BLaER1 (cell line): ENCODE data around the gene FRMD3.

ENCODE experiments used
- H3K27ac ChIP-seq: shearing (Covaris generic); formaldehyde crosslinking; 2 replicates; pipeline ENCODE4 v1.8.1; 2022
- H3K27me3 ChIP-seq: shearing (Covaris generic); formaldehyde crosslinking; 2 replicates; pipeline ENCODE4 v1.8.1; 2022
- H3K36me3 ChIP-seq: shearing (Covaris generic); formaldehyde crosslinking; 2 replicates; pipeline ENCODE4 v1.8.1; 2022
- H3K4me1 ChIP-seq: shearing (Covaris generic); formaldehyde crosslinking; 2 replicates; pipeline ENCODE4 v1.8.1; 2022
- H3K4me2 ChIP-seq: shearing (Covaris generic); formaldehyde crosslinking; 2 replicates; pipeline ENCODE4 v1.8.1; 2022
- H3K4me3 ChIP-seq: shearing (Covaris generic); formaldehyde crosslinking; 2 replicates; pipeline ENCODE4 v1.8.1; 2022
- H3K9ac ChIP-seq: shearing (Covaris generic); formaldehyde crosslinking; 2 replicates; pipeline ENCODE4 v1.8.1; 2022
- H3K9me3 ChIP-seq: shearing (Covaris generic); formaldehyde crosslinking; 2 replicates; pipeline ENCODE4 v1.8.1; 2022
- H4K20me1 ChIP-seq: shearing (Covaris generic); formaldehyde crosslinking; 2 replicates; pipeline ENCODE4 v1.8.1; 2022
- Cebpa-rat ChIP-seq: shearing (Covaris generic); IDR thresholded peaks from 2 replicates; pipeline ENCODE4 v1.8.1; 2022

FRMD3 gene

DNA sequence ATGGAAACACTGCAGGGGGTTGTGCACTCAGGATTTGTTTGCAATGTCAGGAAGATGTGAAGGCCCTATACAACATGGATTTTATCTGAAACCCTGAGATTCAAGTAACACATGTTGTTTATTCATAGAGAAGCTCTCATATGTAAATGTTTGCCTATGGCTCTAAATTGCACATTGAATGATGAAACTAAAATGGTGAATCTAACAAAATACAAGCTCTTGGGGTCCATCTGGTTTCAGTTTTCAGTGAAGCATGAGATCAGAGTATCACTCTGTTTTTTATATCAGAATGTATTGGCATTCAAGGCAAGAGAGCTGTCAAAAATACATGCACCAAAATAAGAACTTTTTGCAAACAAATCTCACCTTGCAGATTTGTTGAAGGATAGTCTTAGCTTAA is 19.6 kb upstream of the FRMD3 start:
- Histone ChIP-seq H3K36me3 (no peaks in the 10 kb centered on the region), H3K9ac (no peak overlapping the region), H3K27ac (no peak overlapping the region), H3K27me3 (no peaks in the 10 kb centered on the region), H4K20me1 (no peaks in the 10 kb centered on the region), H3K4me3 (no peak overlapping the region), H3K9me3 (peaks cover 9% of the 10 kb centered on the region), H3K4me2 (no peak overlapping the region), H3K4me1 (no peaks in the 10 kb centered on the region)
- no peak for TF ChIP-seq Cebpa-rat

GRCh38 chr9:83557317-83557716 is 19.1 kb upstream of the FRMD3 start:
- Histone ChIP-seq H3K4me1 (no peaks in the 10 kb centered on the region), H3K27ac (no peak overlapping the region), H3K27me3 (no peaks in the 10 kb centered on the region), H3K4me3 (no peak overlapping the region), H3K4me2 (no peak overlapping the region), H3K9me3 (peaks cover 9% of the 10 kb centered on the region), H3K36me3 (no peaks in the 10 kb centered on the region), H4K20me1 (no peaks in the 10 kb centered on the region), H3K9ac (no peak overlapping the region)
- no peak for TF ChIP-seq Cebpa-rat

DNA sequence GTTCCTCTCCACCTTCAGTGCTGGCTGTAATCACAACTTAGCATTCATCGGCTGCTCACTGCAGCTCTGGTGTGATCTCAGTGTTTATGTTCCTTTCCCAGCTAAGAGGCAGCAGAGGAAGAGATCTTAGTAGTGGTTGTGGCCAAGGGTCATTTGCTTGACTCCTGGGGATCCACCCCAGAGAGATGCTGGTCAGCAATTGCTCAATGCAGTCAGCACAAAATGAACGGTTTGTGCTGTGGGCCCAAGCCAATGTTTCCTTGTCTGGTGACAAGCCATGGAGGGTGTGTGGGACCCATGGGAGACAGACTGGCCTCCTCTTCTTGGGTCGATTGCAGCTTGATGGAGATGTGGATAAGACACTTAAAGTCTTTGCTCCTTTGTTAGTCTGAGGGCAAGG is 16.1 kb upstream of the FRMD3 start:
- H3K27me3 ChIP-seq, result no peaks in the 10 kb centered on the region
- H3K4me2 ChIP-seq, result no peak overlapping the region
- peaks cover 18% of the 10 kb centered on the region for H3K9me3 ChIP-seq
- no peak for TF ChIP-seq Cebpa-rat
- H3K9ac ChIP-seq, result no peak overlapping the region
- no peaks in the 10 kb centered on the region for H3K4me1 ChIP-seq
- H4K20me1 ChIP-seq, result no peaks in the 10 kb centered on the region
- no peaks in the 10 kb centered on the region for H3K36me3 ChIP-seq
- no peak overlapping the region for H3K4me3 ChIP-seq
- H3K27ac ChIP-seq, result no peak overlapping the region

GRCh38 chr9:83544002-83544698 is 5.9 kb upstream of the FRMD3 start:
- peaks cover 15% of the 10 kb centered on the region for H3K9me3 ChIP-seq
- no peaks in the 10 kb centered on the region for H3K36me3 ChIP-seq
- no peak overlapping the region for H3K9ac ChIP-seq
- no peak overlapping the region for H3K27ac ChIP-seq
- TF ChIP-seq Cebpa-rat, result no peak
- no peaks in the 10 kb centered on the region for H3K4me1 ChIP-seq
- H3K27me3 ChIP-seq, result no peaks in the 10 kb centered on the region
- no peak overlapping the region for H3K4me2 ChIP-seq
- H3K4me3 ChIP-seq, result no peak overlapping the region
- H4K20me1 ChIP-seq, result no peaks in the 10 kb centered on the region

DNA sequence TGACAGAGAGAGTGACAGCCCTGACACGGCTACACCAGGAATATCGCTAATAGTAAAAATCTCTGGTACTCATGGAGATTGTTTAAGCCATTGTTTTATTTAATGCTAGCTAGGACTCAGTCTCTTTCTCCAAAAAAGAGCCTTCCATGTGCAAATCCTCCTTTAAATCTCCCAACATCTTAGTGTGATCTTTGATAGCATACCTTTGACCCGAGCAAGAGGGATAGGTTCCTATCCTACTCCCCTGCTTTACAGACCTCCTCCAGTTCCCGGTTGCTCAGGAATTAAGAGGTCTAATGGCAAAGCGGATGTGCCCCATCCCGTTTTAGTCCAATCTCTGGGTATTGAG is 663 bp upstream of the FRMD3 start:
- H3K36me3 ChIP-seq, result no peaks in the 10 kb centered on the region
- H3K27me3 ChIP-seq, result no peaks in the 10 kb centered on the region
- no peaks in the 10 kb centered on the region for H3K4me1 ChIP-seq
- H3K9me3 ChIP-seq, result peaks cover 25% of the 10 kb centered on the region
- H3K4me3 ChIP-seq, result no peak overlapping the region
- H3K9ac ChIP-seq, result no peak overlapping the region
- no peak overlapping the region for H3K4me2 ChIP-seq
- no peak for TF ChIP-seq Cebpa-rat
- H3K27ac ChIP-seq, result no peak overlapping the region
- H4K20me1 ChIP-seq, result no peaks in the 10 kb centered on the region

DNA sequence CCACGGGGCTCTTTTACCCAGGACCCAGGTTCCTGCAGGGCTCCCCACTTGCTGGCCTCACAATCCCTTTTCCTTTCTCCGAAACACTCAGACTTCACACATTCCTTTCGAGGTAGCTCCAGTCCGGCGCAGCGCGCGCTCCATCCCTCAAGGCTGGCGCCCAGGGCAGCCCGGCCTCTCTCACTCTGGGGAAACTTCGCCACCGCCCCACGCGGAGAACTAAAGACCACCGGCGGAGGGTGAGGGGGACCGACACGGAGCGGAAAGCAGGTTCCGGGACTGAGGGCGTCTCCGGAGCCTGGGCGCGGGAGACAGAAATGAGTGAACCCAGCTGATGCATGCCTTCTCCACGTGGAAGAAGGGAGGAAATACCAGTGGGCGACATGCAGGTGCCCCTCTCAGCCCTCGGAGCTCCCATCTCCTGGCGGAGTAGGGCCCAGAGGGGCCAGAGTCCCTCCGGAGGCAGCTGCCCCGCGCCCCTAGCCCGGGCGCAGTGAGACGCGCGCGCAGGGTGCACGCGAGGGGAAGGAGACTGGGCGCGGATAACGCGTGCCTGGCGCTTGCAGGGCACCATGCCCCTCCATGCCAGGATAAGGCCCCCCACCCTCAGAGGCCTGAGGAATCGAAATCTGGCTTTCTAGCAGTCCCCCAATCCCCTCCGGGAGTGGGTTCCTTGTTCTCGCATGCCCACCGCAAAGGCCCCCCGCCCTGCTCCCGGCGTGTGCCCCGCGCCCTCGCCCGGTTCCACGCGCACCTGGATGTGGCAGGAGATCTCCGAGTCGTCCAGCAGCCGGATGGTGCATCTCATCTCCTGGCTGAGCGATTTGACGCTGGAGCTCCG is 650 bp downstream of the FRMD3 start:
- Histone ChIP-seq H3K27me3 (no peaks in the 10 kb centered on the region), H3K27ac (no peak overlapping the region), H3K9me3 (peaks cover 25% of the 10 kb centered on the region), H3K36me3 (no peaks in the 10 kb centered on the region), H3K4me1 (no peaks in the 10 kb centered on the region), H3K4me3 (no peak overlapping the region), H4K20me1 (no peaks in the 10 kb centered on the region), H3K4me2 (no peak overlapping the region), H3K9ac (no peak overlapping the region)
- no peak for TF ChIP-seq Cebpa-rat

DNA sequence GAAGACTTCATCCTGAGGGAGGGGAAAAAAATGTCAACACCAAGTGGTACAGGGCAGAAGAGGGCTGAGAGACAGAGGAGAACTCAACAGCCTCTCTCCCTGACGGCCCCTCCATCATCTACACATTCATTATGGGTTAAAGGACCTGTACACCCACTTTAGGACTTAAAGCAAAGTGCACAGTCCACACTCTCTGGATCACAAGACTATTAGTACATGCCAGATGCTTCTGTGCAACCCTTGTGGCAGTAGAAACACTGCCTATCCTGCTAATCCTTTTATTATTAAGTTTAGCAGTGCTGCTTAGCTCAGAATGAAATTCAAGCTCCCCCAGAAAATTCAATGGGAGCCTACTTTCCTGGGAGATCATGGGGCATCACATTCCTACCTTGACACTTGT is 1.9 kb downstream of the FRMD3 start:
- H4K20me1 ChIP-seq, result no peaks in the 10 kb centered on the region
- H3K27ac ChIP-seq, result no peak overlapping the region
- no peak overlapping the region for H3K4me2 ChIP-seq
- no peaks in the 10 kb centered on the region for H3K36me3 ChIP-seq
- no peak overlapping the region for H3K9ac ChIP-seq
- no peak for TF ChIP-seq Cebpa-rat
- H3K4me1 ChIP-seq, result no peaks in the 10 kb centered on the region
- H3K27me3 ChIP-seq, result no peaks in the 10 kb centered on the region
- peaks cover 25% of the 10 kb centered on the region for H3K9me3 ChIP-seq
- H3K4me3 ChIP-seq, result no peak overlapping the region

DNA sequence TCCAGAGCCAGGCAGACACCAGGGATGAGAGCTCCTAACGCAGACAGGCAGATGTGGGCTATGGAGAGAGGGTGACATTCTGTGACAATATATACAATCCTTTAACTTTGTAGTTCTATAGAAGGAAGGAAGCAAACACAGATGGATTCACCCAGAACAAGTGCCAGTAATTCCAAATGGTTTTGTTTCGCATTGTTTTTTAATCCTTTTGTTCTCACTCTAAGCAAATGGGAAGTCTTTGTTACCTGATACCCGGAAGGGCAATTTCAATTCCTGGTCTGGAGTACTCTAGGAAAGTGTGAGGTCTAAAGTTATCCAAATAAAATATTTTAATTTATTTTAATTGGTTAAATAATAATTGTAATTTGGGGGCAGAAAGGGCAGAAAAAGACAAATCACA is 2.5 kb downstream of the FRMD3 start:
- H3K9ac ChIP-seq, result no peak overlapping the region
- no peaks in the 10 kb centered on the region for H4K20me1 ChIP-seq
- TF ChIP-seq Cebpa-rat, result no peak

GRCh38 chr9:83533296-83533695 is 4.9 kb downstream of the FRMD3 start:
- H3K36me3 ChIP-seq, result no peaks in the 10 kb centered on the region
- TF ChIP-seq Cebpa-rat, result no peak
- no peaks in the 10 kb centered on the region for H3K27me3 ChIP-seq
- H3K4me3 ChIP-seq, result no peak overlapping the region
- H3K4me2 ChIP-seq, result no peak overlapping the region
- H3K9ac ChIP-seq, result no peak overlapping the region
- H3K9me3 ChIP-seq, result peaks cover 11% of the 10 kb centered on the region
- H3K4me1 ChIP-seq, result no peaks in the 10 kb centered on the region
- no peaks in the 10 kb centered on the region for H4K20me1 ChIP-seq
- H3K27ac ChIP-seq, result no peak overlapping the region

More for the DNA sequence above, 2.5 kb downstream of the FRMD3 start:
- Histone ChIP-seq H3K27me3 (no peaks in the 10 kb centered on the region), H3K4me3 (no peak overlapping the region), H3K4me2 (no peak overlapping the region), H3K4me1 (no peaks in the 10 kb centered on the region), H3K9me3 (peaks cover 25% of the 10 kb centered on the region), H3K36me3 (no peaks in the 10 kb centered on the region), H3K27ac (no peak overlapping the region)

DNA sequence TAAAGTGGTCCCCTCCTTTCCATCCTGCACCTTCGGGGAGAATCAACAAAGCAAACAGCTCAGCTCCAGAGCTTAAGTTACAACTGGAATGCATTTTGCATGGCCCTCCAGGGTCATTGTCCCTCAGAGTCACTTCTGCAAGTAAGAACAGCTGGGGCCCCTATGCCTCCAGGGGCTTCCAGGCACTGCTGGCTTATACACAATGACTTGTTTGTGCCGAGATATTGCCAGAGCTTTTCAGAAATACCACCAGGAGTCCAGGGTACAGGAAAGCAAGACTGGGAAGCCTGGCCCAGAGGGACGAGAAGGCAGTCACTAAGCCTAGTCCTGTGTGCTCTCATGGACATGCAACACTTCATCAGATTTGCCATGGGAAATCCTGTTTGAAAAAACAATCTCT is 11.3 kb downstream of the FRMD3 start:
- no peaks in the 10 kb centered on the region for H3K36me3 ChIP-seq
- H3K27ac ChIP-seq, result no peak overlapping the region
- no peaks in the 10 kb centered on the region for H3K9me3 ChIP-seq
- no peaks in the 10 kb centered on the region for H3K27me3 ChIP-seq
- H3K4me1 ChIP-seq, result no peaks in the 10 kb centered on the region
- no peak overlapping the region for H3K9ac ChIP-seq
- no peak overlapping the region for H3K4me3 ChIP-seq
- no peak for TF ChIP-seq Cebpa-rat
- H4K20me1 ChIP-seq, result no peaks in the 10 kb centered on the region
- no peak overlapping the region for H3K4me2 ChIP-seq
